HCT116 (cell line): ENCODE results near the gene REEP3. TPM values are rescaled to one million over a fixed set of nuclear protein-coding genes. Genes with fewer than 3 reads are reported as not detected.

Experiments used
- ATAC-seq: fragments of 200-7000 bp; cut with Tn5 transposase; 2 replicates; pipeline ENCODE4 v1.9.1; 2020; ENCODE audit warnings: mild to moderate bottlenecking, moderate library complexity
- BruUV-seq: library from RNA; stranded (reverse); fragments of 400-500 nt; replicated peaks from 2 replicates; lab custom pipeline; 2021; lab: Mats Ljungman, UMichigan
- CTCF ChIA-PET: fragments of 300-600 bp; sonication (Branson Sonifier 250); formaldehyde crosslinking; loops from one replicate; lab custom pipeline; 2021; ENCODE audit warnings: antibody characterized with exemption; lab: Charles Lee
- POLR2A ChIA-PET: fragments of 300-600, 350-600 bp; sonication (Branson Sonifier 250); formaldehyde crosslinking; loops from one replicate; lab custom pipeline; 2021; ENCODE audit warnings: antibody characterized with exemption; lab: Charles Lee
- RAD21 ChIA-PET, 2 experiments: fragments of 300-600 bp; sonication (Branson Sonifier 250); formaldehyde crosslinking; loops; one replicate each; lab custom pipeline; 2023; ENCODE audit warnings: low total read pairs in 2 of 2; ENCODE audit not compliant: uncharacterized antibody in 2 of 2, unreplicated experiment in 2 of 2, low non-redundant PET in 1 of 2; lab: Charles Lee
- DNase-seq: peaks from one replicate; pipeline ENCODE4 v3.0.0-alpha.2; 2010; ENCODE audit warnings: low read depth, low spot score
- H2AFZ ChIP-seq: fragments of 200-600 bp; shearing (Covaris generic), sonication (generic); 2 replicates; pipeline ENCODE4 v1.6.1; 2017; ENCODE audit warnings: low read depth, mixed run types, mixed read lengths, antibody characterized with exemption, low read length; ENCODE audit not compliant: poor library complexity, severe bottlenecking
- H3K27ac ChIP-seq: 2 replicates; pipeline ENCODE4 v1.5.1; 2012; ENCODE audit warnings: low read depth, low read length
- H3K27me3 ChIP-seq: fragments of 200-600 bp; sonication (generic); 2 replicates; pipeline ENCODE4 v1.6.1; 2016; ENCODE audit warnings: mixed run types, low read length, mixed read lengths; ENCODE audit not compliant: insufficient read depth
- H3K36me3 ChIP-seq, 2 experiments: fragments of 200-500 bp in 1 of 2; fragments of 200-600 bp in 1 of 2; sonication (Bioruptor generic) in 1 of 2; sonication (generic) in 1 of 2; 2 replicates each; pipeline versions ENCODE4 v1.5.1 to v1.6.1; 2014 to 2016; ENCODE audit warnings: low read length in 2 of 2, inconsistent platforms in 1 of 2, mixed read lengths in 1 of 2, mixed run types in 1 of 2; ENCODE audit not compliant: insufficient read depth in 2 of 2, control insufficient read depth in 1 of 2
- H3K4me1 ChIP-seq, 2 experiments: fragments of 200-600 bp in 1 of 2; sonication (generic) in 1 of 2; 2 replicates each; pipeline versions ENCODE4 v1.5.1 to v1.6.1; 2012 to 2017; ENCODE audit warnings: low read length in 2 of 2, inconsistent platforms in 1 of 2, mild to moderate bottlenecking in 1 of 2, mixed read lengths in 1 of 2, mixed run types in 1 of 2, moderate library complexity in 1 of 2; ENCODE audit not compliant: insufficient read depth in 2 of 2, control insufficient read depth in 1 of 2
- H3K4me2 ChIP-seq: fragments of 200-600 bp; sonication (generic); 2 replicates; pipeline ENCODE4 v1.6.1; 2017; ENCODE audit warnings: mixed run types, low read length, mixed read lengths
- H3K4me3 ChIP-seq, 2 experiments: fragments of 200-600 bp in 1 of 2; sonication (generic) in 1 of 2; replicated peaks in 1 of 2; 2 replicates each; pipeline ENCODE4 v1.5.1; 2011 to 2016; ENCODE audit warnings: low read length in 2 of 2, control low read depth in 1 of 2, low read depth in 1 of 2, mild to moderate bottlenecking in 1 of 2, mixed read lengths in 1 of 2, mixed run types in 1 of 2
- H3K79me2 ChIP-seq: fragments of 200-600 bp; sonication (generic); 2 replicates; pipeline ENCODE4 v1.6.1; 2017; ENCODE audit warnings: mild to moderate bottlenecking, mixed run types, low read length, moderate library complexity, mixed read lengths; ENCODE audit not compliant: insufficient read depth
- H3K9ac ChIP-seq: fragments of 200-600 bp; sonication (generic); 2 replicates; pipeline ENCODE4 v1.6.1; 2016; ENCODE audit warnings: low read length, mixed read lengths
- H3K9me2 ChIP-seq: fragments of 200-600 bp; sonication (generic), shearing (Covaris generic); 2 replicates; pipeline ENCODE4 v1.6.1; 2017; ENCODE audit warnings: mixed run types, mild to moderate bottlenecking, moderate library complexity; ENCODE audit not compliant: insufficient read depth
- H3K9me3 ChIP-seq, 2 experiments: fragments of 200-500 bp in 1 of 2; fragments of 200-600 bp in 1 of 2; sonication (Bioruptor generic) in 1 of 2; sonication (generic) in 1 of 2; 2 replicates each; pipeline ENCODE4 v1.6.1; 2014 to 2017; ENCODE audit warnings: low read length in 2 of 2, mixed read lengths in 2 of 2, inconsistent platforms in 1 of 2, low read depth in 1 of 2, mild to moderate bottlenecking in 1 of 2, mixed run types in 1 of 2, moderate library complexity in 1 of 2; ENCODE audit not compliant: control insufficient read depth in 1 of 2, insufficient read depth in 1 of 2
- H4K20me1 ChIP-seq: fragments of 200-600 bp; sonication (generic), shearing (Covaris generic); 2 replicates; pipeline ENCODE4 v1.6.1; 2017; ENCODE audit warnings: mixed run types, mild to moderate bottlenecking, moderate library complexity; ENCODE audit not compliant: insufficient read depth
- ATF3 ChIP-seq: IDR thresholded peaks from 2 replicates; pipeline ENCODE4 v1.6.1; 2012
- CBX3 ChIP-seq: IDR thresholded peaks from 2 replicates; pipeline ENCODE4 v1.6.1; 2012; ENCODE audit warnings: low read depth
- CEBPB ChIP-seq: IDR thresholded peaks from 2 replicates; pipeline ENCODE4 v1.6.1; 2012; ENCODE audit warnings: low read depth
- EZH2 ChIP-seq: fragments of 200-600 bp; sonication (generic); IDR thresholded peaks from 2 replicates; pipeline ENCODE4 v1.6.1; 2017; ENCODE audit warnings: antibody characterized with exemption, mixed run types
- JUND ChIP-seq: IDR thresholded peaks from 2 replicates; pipeline ENCODE4 v1.6.1; 2012
- MAX ChIP-seq: IDR thresholded peaks from 2 replicates; pipeline ENCODE4 v1.6.1; 2012
- POLR2AphosphoS5 ChIP-seq: IDR thresholded peaks from 2 replicates; pipeline ENCODE4 v1.6.1; 2011; ENCODE audit warnings: mild to moderate bottlenecking, low read depth, low read length, moderate library complexity
- RAD21 ChIP-seq: IDR thresholded peaks from 2 replicates; pipeline ENCODE4 v1.6.1; 2012; ENCODE audit warnings: low read depth, mild to moderate bottlenecking
- SIN3A ChIP-seq: IDR thresholded peaks from 2 replicates; pipeline ENCODE4 v1.6.1; 2012; ENCODE audit warnings: low read depth
- SP1 ChIP-seq: IDR thresholded peaks from 2 replicates; pipeline ENCODE4 v1.6.1; 2012; ENCODE audit warnings: low read depth
- SRF ChIP-seq: IDR thresholded peaks from 2 replicates; pipeline ENCODE4 v1.6.1; 2012; ENCODE audit warnings: low read depth
- YY1 ChIP-seq: IDR thresholded peaks from 2 replicates; pipeline ENCODE4 v1.6.1; 2011; ENCODE audit warnings: low read length, low read depth, moderate library complexity, mild to moderate bottlenecking; ENCODE audit not compliant: insufficient replicate concordance; ENCODE audit errors: extremely low read depth
- ZBTB33 ChIP-seq: IDR thresholded peaks from 2 replicates; pipeline ENCODE4 v1.6.1; 2011; ENCODE audit warnings: mild to moderate bottlenecking, low read length, moderate library complexity; ENCODE audit not compliant: insufficient replicate concordance; ENCODE audit errors: extremely low read depth
- ZFX ChIP-seq: fragments of 450-650 bp; IDR thresholded peaks from 2 replicates; pipeline ENCODE4 v1.6.1; 2017
- ZNF274 ChIP-seq: fragments of 200-500 bp; sonication (Bioruptor generic); IDR thresholded peaks from 2 replicates; pipeline ENCODE4 v1.6.1; 2014; ENCODE audit warnings: mild to moderate bottlenecking, low read depth, low read length, inconsistent platforms
- intact Hi-C: fragments of 100-400 bp; cut with micrococcal nuclease; formaldehyde crosslinking; loops from 2 replicates; pipeline ENCODE4 v1.10.0; 2022
- total RNA-seq: library from RNA; stranded (reverse); gene quantifications from one replicate; pipeline ENCODE4 v1.2.1, GENCODE V29; 2021; ENCODE audit not compliant: unreplicated experiment

REEP3 gene
- total RNA-seq, 1 experiment from 2014 or later, result 41.3 TPM

GRCh38 chr10:63583397-63583796 is 62.2 kb downstream of the REEP3 start:
- Histone ChIP-seq H3K27me3 (no peaks in the 10 kb centered on the region), H3K79me2 (peaks cover 31% of the 10 kb centered on the region), H2AFZ (no peak overlapping the region), H3K9ac (no peak overlapping the region), H3K9me2 (no peaks in the 10 kb centered on the region), H3K36me3 (no peaks in the 10 kb centered on the region), H3K4me3 (no peak overlapping the region), H3K4me2 (no peak overlapping the region), H3K4me1 (peaks cover 0 to 4% of the 10 kb centered on the region in 2 experiments), H3K27ac (no peak overlapping the region), H4K20me1 (no peaks in the 10 kb centered on the region), H3K9me3 (no peaks in the 10 kb centered on the region)
- no peak for DNase-seq
- TF ChIP-seq CEBPB, result no peak
- TF ChIP-seq MAX, result no peak
- TF ChIP-seq SRF, result no peak
- TF ChIP-seq EZH2, result no peak
- no peak for TF ChIP-seq ZBTB33
- TF ChIP-seq RAD21, result no peak
- no peak for TF ChIP-seq YY1
- no peak for TF ChIP-seq ZFX
- TF ChIP-seq JUND, result no peak
- TF ChIP-seq SIN3A, result no peak
- no peak for TF ChIP-seq ATF3
- TF ChIP-seq ZNF274, result no peak
- TF ChIP-seq CBX3, result no peak
- no peak for TF ChIP-seq SP1
- TF ChIP-seq POLR2AphosphoS5, result no peak
- no TSS peak for BruUV-seq
- ChIA-PET CTCF (no interaction called here), POLR2A (no interaction called here), RAD21 (no interaction called here)
- no peak for ATAC-seq
- intact Hi-C loops, result no loop called here
